T-helper 1 cell (primary cell): ENCODE measurements around the gene PRRC2B.

Experiments used
- DNase-seq, 5 donors: peaks; one replicate each; pipeline ENCODE4 v3.0.0-alpha.2; 2012 to 2020

The PRRC2B gene

DNA sequence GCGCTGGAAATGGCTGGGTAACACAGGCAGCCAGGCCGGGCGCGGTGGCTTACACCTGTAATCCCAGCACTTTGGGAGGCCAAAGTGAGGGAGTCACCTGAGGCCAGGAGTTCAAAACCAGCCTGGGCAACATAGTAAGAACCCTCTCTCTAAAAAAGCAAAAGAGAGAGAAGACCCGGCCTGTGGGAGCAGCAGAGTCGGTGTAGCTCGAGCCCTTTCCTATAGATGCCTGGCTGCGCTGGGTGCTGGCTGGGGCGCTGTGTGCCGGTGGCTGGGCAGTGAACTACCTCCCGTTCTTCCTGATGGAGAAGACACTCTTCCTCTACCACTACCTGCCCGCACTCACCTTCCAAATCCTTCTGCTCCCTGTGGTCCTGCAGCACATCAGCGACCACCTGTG is 127.9 kb downstream of the PRRC2B start:
- no peak for DNase-seq

GRCh38 chr9:131522257-131523085 is 128.6 kb downstream of the PRRC2B start:
- DNase-seq, result no peak

DNA sequence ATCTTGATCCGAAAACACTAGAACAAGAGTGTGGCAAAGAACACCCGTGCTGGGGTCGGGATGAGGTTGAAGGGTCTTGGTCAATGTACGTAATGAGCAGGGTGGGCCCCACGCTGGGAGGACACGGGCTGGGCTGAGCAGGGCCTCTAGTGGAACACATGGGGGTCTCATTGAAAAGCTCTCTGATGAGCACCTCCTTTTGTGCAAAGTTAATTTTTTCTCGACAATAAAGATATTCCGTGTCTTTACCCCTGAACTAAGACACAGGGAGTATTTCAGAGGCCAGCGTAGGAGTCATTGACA is 129.2 kb downstream of the PRRC2B start:
- DNase-seq, result no peak

DNA sequence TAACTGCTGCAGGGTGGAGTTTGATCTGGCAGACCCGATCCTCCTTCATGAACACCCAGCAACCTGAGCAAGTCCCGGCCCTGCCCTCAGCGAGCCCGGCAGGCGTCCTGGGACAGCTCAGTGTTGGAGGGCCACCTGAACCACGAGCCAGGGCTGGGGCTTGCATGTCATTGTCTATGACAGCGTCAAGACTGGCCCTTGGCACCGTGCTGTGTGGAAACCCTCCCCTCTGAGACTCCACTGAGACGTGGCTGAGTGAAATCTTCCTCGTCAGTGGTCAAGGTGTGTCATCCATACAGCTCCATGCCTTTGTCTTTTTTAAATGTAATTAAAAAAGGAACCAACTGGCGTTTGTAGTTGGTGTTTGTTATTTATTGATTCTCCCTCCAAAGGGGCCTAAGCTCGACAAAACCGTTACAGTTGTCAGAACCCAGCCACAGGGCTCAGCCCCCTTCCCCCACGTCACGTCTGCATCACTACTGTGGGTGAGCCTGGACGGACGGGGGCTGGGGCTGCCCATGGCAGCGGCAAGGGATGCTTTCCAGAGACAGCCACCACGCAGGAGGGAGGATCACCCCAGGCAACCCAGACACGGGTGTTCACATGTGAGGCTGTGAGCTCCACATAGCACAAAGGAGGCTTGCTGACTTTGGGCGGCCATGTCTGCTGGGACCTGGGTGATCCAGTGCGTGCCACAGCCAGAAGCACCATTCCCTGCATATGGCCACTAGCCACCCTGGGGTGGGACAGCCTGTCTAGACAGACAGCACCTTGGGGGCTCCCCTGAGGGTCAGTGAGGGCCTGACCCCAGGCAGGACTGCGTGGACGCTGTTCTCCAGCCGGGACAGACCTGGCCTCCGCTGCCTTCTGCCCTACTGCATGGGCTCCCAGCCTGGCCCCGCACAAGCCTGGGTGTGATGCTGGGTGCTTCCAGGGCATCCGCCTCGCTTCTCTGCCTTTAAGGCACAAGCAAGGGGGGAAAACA is 129.9 kb downstream of the PRRC2B start:
- no peak for DNase-seq

GRCh38 chr9:131524665-131525315 is 130.9 kb downstream of the PRRC2B start:
- DNase-seq, result no peak

DNA sequence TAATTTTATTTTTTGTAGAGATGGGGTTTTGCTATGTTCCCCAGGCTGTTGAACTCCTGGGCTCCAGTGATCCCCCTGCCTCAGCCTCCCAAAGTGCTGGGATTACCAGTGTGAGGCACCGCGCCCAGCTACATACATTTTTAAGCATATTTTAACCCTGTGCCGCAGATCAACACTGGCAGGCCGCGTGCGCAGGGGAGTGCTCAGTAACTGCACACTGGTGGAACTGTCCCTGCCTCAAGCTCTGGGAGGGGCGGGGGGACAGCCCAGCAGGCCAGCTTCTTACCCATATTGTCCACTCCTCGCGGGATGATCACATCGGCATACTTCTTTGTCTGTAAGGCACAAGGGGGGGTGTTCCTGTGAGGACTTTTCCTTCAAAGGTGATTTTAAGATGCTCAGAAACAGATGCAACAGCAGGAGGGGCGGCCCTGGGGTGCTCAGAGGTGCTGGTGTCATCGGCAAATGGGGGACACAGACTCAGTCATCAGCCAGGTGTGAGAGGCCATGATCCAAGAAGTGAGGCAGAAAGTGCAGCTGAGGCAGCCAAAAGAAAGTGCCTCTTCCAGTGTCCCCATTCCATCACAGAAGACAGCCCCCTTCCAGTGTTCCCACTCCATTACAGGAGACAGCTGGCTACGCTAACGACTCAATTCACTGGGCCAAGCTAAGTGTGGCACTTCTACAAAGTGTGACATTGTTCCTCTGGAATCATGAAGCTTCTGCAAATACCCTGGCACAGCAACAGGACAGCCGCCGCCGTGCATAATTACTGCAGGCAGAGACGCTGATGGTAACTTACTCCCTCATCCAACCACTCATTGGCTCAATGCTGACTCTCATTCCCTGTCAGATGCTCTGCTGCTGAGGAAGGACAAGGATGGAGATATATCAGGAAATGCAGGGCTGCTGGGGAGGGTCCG is 132.0 kb downstream of the PRRC2B start:
- DNase-seq, result no peak

DNA sequence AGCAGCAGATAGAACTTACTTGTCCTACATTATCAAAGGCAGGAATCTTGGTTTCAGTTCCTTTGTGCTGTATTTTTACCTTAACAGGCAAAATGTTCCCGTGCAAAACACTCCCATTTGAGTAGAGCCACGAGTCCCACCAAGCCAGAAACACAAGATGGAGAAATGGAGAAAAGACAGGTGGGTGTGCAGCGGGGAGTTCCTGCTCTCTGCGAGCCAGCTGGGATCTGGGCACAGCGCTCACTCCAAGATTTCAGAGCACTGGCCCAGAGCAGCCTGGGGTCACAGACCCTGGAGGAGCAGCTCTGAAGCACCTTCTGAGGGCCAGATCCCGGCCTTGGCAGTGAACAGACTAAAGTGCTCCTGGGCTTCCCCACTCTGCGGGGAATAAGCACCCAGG is 134.3 kb downstream of the PRRC2B start:
- DNase-seq, result no peak

GRCh38 chr9:131528886-131529505 is 135.1 kb downstream of the PRRC2B start:
- no peak for DNase-seq

DNA sequence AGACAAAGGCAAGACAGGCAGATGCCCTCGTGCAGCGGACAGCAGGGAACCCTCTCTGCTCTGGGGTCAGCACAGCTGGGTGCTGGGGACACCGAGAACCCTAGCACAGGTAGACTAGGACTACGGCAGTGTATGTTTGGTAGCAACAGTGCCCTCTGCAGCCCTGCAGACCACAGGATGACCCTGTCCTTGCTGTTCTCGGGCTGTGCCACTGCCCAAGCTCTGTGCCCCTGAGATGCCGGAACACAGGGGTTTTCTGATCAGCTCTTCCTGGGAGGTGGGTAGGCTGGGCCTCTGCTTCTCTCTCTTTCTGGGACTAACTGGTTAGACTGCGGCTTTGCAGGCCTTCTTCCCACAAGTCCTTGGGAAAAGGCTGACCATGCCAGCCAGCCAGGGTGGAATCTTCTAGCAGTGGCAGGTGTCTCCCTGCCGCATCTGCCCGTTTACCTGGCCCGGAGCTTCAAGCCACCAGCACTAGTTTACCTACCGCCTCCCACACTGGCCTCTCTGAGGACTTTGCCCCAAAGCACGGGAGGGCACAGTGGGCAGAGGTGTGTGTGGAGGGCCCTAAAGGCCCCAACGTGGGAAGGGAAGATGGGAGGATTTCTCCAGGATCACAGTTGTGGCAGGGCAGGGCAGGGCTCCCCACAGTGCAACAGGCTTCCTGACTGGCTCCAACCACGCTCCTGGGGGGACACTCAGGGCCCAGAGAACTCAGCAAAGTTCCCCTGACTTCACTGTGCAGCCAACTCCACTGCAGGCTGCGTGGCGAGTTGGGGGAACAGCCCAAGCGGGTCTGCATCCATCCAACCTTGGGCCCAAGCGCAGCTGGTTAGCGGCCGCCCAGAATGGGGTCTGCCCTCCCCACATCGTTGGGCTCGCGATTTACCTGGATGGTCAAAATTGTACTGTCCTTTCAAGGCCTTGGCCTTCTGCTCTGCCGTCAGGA is 136.0 kb downstream of the PRRC2B start:
- no peak for DNase-seq

GRCh38 chr9:131530546-131530919 is 136.6 kb downstream of the PRRC2B start:
- DNase-seq, result no peak

DNA sequence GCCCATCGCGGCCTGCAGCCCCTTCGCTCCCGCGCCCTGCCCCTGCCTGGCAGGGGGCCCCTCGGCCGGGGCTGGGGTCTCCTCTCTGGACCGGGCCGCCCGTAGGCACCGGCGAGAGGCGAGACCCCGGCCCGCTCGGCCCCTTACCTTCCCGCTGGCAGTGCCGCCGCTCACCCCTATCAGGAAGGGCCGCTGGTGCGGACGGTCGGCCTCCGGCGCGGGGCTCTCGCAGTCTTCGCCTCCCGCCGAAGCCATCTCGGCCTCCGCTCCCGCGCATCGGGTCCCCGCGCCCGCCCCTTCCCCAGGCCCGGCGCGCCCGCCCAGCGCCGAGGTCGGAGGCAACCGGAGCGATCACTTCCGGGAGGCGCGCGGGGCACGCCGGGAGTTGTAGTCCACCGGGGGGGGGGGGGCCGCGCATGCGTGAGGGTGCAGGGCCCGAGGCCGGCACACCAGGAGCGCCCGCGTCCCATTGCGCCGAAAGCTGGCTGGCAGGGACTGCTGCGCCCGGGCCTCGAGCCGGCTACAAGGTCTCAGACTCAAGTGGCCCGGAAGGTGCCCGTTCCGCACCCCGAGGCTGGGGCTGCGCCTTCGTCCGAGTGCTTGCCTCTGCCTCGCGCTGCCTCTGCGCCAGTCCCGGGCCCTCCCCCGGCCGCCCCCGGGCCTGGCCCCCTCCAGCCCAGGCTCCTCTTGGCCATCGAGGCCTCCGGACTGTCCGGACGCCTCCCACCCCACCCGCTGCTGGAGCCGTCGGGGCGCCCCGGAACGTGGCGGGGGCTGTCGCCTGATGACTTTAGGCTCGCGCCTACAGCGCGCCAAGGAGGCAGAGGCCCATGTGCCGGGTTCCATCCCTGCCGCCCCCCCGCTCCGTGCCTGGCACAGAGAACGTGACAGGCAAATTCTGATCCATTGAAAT is 137.3 kb downstream of the PRRC2B start, which contains the start of gene UCK1:
Gene UCK1, minus strand, starts transcription at position 344 of the 913 bp plus-strand sequence. Its CDS starts 89 bp downstream, at position 255.
- peak; percentile 60 to 87 (median 70) for DNase-seq

DNA sequence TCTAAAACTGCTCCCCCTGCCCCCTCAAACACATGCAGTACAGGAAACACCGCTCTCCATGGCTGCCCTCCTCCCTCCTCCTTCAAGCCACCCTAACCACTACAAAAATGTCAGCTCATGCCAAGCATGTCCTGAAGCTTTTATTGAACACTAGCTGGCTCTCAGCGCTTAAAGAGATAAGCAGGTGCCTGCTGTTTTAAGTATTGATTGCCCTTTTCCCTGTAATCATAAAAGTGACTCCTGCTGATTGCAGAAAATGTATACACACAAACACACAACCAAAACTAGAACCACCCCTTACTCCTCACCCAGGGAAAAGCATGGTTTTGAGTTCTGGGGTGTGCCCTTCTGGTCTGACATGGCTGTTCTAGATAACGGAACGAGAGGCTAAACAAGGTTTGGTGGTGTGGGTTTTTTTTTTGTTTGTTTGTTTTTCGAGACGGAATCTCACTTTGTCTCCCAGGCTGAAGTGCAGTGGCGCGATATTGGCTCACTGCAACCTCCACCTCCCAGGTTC is 140.9 kb downstream of the PRRC2B start:
- no peak for DNase-seq

- no peak for DNase-seq
Measured at GRCh38 chr9:131537946-131538345, 144.1 kb downstream of the PRRC2B start.

- peak in 1 of 5 donors; percentile 42 for DNase-seq
Measured at GRCh38 chr9:131539223-131539923, 145.5 kb downstream of the PRRC2B start.

DNA sequence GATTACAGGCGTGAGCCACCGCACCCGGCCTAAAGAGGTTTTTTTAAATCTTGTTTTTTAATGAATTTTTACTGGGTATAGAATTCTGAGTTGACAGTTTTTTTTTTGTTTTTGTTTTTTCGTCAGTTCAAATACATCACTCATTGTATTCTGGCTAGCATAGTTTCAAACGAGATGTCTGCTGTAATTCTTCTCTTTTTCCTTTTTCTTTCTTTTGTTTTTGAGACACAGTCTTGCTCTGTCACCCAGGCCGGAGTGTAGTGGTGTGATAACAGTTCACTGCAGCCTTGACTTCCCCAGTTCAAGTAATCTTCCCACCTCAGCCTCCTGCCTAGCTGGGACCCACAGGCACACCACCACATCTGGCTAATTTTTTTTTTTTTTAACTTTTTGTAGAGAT is 149.3 kb downstream of the PRRC2B start:
- DNase-seq, result no peak

GRCh38 chr9:131545003-131545785 is 151.3 kb downstream of the PRRC2B start, which contains the start of gene PRRT1B:
Gene PRRT1B (plus strand): TSS chr9:131545523. CDS start chr9:131545616, 93 bp downstream.
- no peak for DNase-seq

GRCh38 chr9:131545786-131546335 is 152.0 kb downstream of the PRRC2B start:
- no peak for DNase-seq
